Sigmoid colon (tissue), 3 donors: Measurements from ENCODE around the gene RPL19.

Experiments used
- POLR2A ChIP-seq, 2 donors: fragments of 450-650 bp; IDR thresholded peaks; one replicate each; pipeline ENCODE4 v1.6.1; 2016; ENCODE audit warnings: antibody characterized with exemption in 2 of 2, mild to moderate bottlenecking in 2 of 2, moderate library complexity in 2 of 2
- TF ChIP-seq, protein P1 (sequence below), 4 experiments: fragments of 450-650 bp in 3 of 4; fragments of 200-600 bp in 1 of 4; IDR thresholded peaks; one replicate each; pipeline ENCODE4 v1.5.1; 2016 to 2019; ENCODE audit warnings: antibody characterized with exemption in 4 of 4, mild to moderate bottlenecking in 3 of 4, moderate library complexity in 2 of 4

GRCh38 chr17:39227364-39227919 is 27.4 kb downstream of the RPL19 start:
- TF ChIP-seq, protein P1, sequence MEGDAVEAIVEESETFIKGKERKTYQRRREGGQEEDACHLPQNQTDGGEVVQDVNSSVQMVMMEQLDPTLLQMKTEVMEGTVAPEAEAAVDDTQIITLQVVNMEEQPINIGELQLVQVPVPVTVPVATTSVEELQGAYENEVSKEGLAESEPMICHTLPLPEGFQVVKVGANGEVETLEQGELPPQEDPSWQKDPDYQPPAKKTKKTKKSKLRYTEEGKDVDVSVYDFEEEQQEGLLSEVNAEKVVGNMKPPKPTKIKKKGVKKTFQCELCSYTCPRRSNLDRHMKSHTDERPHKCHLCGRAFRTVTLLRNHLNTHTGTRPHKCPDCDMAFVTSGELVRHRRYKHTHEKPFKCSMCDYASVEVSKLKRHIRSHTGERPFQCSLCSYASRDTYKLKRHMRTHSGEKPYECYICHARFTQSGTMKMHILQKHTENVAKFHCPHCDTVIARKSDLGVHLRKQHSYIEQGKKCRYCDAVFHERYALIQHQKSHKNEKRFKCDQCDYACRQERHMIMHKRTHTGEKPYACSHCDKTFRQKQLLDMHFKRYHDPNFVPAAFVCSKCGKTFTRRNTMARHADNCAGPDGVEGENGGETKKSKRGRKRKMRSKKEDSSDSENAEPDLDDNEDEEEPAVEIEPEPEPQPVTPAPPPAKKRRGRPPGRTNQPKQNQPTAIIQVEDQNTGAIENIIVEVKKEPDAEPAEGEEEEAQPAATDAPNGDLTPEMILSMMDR (IDR thresholded peaks at IDR 0.05) = no peak
- no peak for TF ChIP-seq POLR2A (IDR thresholded peaks at IDR 0.05)
